Measurements from ENCODE around the gene GPAM. TPM values are rescaled to one million over a fixed set of nuclear protein-coding genes. Genes with fewer than 3 reads are reported as not detected.

Gene GPAM
- total RNA-seq, result 12.9 and 13.5 TPM in 2 replicates

GRCh38 chr10:112183329-112184051, at the start of gene GPAM:
Gene GPAM, minus strand, starts transcription at chr10:112183765. Its CDS starts 1,981 bp downstream, at chr10:112181784.

Other genes with a start within 250 kb of the GPAM start
- under 0.01 and 0.13 TPM in 2 replicates for gene TECTB, start 99.6 kb upstream of the GPAM start, total RNA-seq
- 1.0 and 1.4 TPM in 2 replicates for gene ACSL5, start 190.4 kb upstream of the GPAM start, total RNA-seq

Data from smooth muscle cell of the pulmonary artery (primary cell).